Neural progenitor cell (in vitro differentiated cells): ENCODE data around the gene F2RL3. TPM values are rescaled to one million over a fixed set of nuclear protein-coding genes. Genes with fewer than 3 reads are reported as not detected.

ENCODE experiments used
- DNase-seq: peaks from one replicate; pipeline ENCODE4 v3.0.0-alpha.2; 2016; ENCODE audit warnings: low spot score
- H2AFZ ChIP-seq: fragments of 200-600 bp; sonication (generic); replicated peaks from 2 replicates; pipeline ENCODE4 v1.6.1; 2016; ENCODE audit warnings: antibody characterized with exemption
- H3F3A ChIP-seq: fragments of 200-600 bp; sonication (generic); 2 replicates; pipeline ENCODE4 v1.6.1; 2016; ENCODE audit warnings: antibody characterized with exemption, low read depth
- H3K27ac ChIP-seq: fragments of 200-600 bp; sonication (generic); 2 replicates; pipeline ENCODE4 v1.5.1; 2016; ENCODE audit warnings: mild to moderate bottlenecking
- H3K27me3 ChIP-seq: fragments of 200-600 bp; sonication (generic); 2 replicates; pipeline ENCODE4 v1.6.1; 2016; ENCODE audit warnings: mild to moderate bottlenecking, moderate library complexity
- H3K36me3 ChIP-seq: fragments of 200-600 bp; sonication (generic); 2 replicates; pipeline ENCODE4 v1.5.1; 2016
- H3K4me1 ChIP-seq: fragments of 200-600 bp; sonication (generic); 2 replicates; pipeline ENCODE4 v1.6.1; 2016; ENCODE audit warnings: mixed run types
- H3K4me2 ChIP-seq: fragments of 200-600 bp; sonication (generic); 2 replicates; pipeline ENCODE4 v1.6.1; 2016
- H3K4me3 ChIP-seq: fragments of 200-600 bp; sonication (generic); 2 replicates; pipeline ENCODE4 v1.5.1; 2016
- H3K79me2 ChIP-seq: fragments of 200-600 bp; sonication (generic); 2 replicates; pipeline ENCODE4 v1.6.1; 2016; ENCODE audit warnings: low read depth
- H3K9ac ChIP-seq: fragments of 200-600 bp; sonication (generic); 2 replicates; pipeline ENCODE4 v1.6.1; 2016
- H3K9me3 ChIP-seq: fragments of 200-600 bp; sonication (generic); 2 replicates; pipeline ENCODE4 v1.5.1; 2016; ENCODE audit warnings: low read depth
- H4K20me1 ChIP-seq: fragments of 200-600 bp; sonication (generic); 2 replicates; pipeline ENCODE4 v1.6.1; 2016; ENCODE audit warnings: low read depth
- H3K27ac Mint-ChIP-seq: 3 replicates; pipeline ENCODE4 v1.8.0; 2021; ENCODE audit warnings: mixed read lengths
- H3K27me3 Mint-ChIP-seq: 2 replicates; pipeline ENCODE4 v1.8.0; 2022; ENCODE audit warnings: low read depth, mild to moderate bottlenecking, inconsistent platforms, moderate library complexity, mixed read lengths; ENCODE audit not compliant: insufficient read depth
- H3K36me3 Mint-ChIP-seq: 3 replicates; pipeline ENCODE4 v1.8.0; 2021; ENCODE audit warnings: mixed read lengths
- H3K4me1 Mint-ChIP-seq: 3 replicates; pipeline ENCODE4 v1.8.0; 2021; ENCODE audit warnings: mixed read lengths
- H3K4me3 Mint-ChIP-seq: 3 replicates; pipeline ENCODE4 v1.8.0; 2021; ENCODE audit warnings: mild to moderate bottlenecking, moderate library complexity, mixed read lengths
- H3K9me3 Mint-ChIP-seq: 3 replicates; pipeline ENCODE4 v1.8.0; 2020; ENCODE audit warnings: mixed read lengths
- CTCF ChIP-seq: fragments of 200-600 bp; sonication (generic); IDR thresholded peaks from 2 replicates; pipeline ENCODE4 v1.5.1; 2017; ENCODE audit warnings: antibody characterized with exemption, mild to moderate bottlenecking
- EZH2 ChIP-seq: fragments of 200-600 bp; sonication (generic); IDR thresholded peaks from 2 replicates; pipeline ENCODE4 v1.6.1; 2017; ENCODE audit warnings: antibody characterized with exemption, mild to moderate bottlenecking, moderate library complexity
- EZH2phosphoT487 ChIP-seq: fragments of 200-600 bp; sonication (generic); IDR thresholded peaks from 2 replicates; pipeline ENCODE4 v1.6.1; 2017; ENCODE audit warnings: antibody characterized with exemption
- total RNA-seq: library from RNA; depleted of rRNA; stranded (reverse); fragments of >200 nt; gene quantifications from 2 replicates; pipeline ENCODE4 v1.2.3, GENCODE V29; 2015; ENCODE audit warnings: low replicate concordance

The F2RL3 gene
- total RNA-seq, 1 donor from 2014 or later = not detected

- H3K27ac Mint-ChIP-seq = no peak overlapping the region
- Histone ChIP-seq H3K4me2 (no peak overlapping the region), H3F3A (peaks cover 6% of the 10 kb centered on the region), H3K4me1 (no peaks in the 10 kb centered on the region), H3K9me3 (no peaks in the 10 kb centered on the region), H3K4me3 (no peak overlapping the region), H2AFZ (no peak overlapping the region), H3K27ac (no peak overlapping the region), H3K9ac (no peak overlapping the region), H3K27me3 (no peaks in the 10 kb centered on the region), H3K36me3 (no peaks in the 10 kb centered on the region), H3K79me2 (peaks cover 9% of the 10 kb centered on the region), H4K20me1 (peaks cover 7% of the 10 kb centered on the region)
- peaks cover 2% of the 10 kb centered on the region for H3K27me3 Mint-ChIP-seq
- H3K9me3 Mint-ChIP-seq = peaks cover 9% of the 10 kb centered on the region
- H3K36me3 Mint-ChIP-seq = peaks cover 27% of the 10 kb centered on the region
- TF ChIP-seq EZH2phosphoT487 (no peak), CTCF (no peak), EZH2 (no peak)
- H3K4me1 Mint-ChIP-seq = no peaks in the 10 kb centered on the region
- DNase-seq = no peak
- no peak overlapping the region for H3K4me3 Mint-ChIP-seq
Measured at GRCh38 chr19:16876904-16877361, 11.9 kb upstream of the F2RL3 start.

GRCh38 chr19:16877581-16877980, 11.2 kb upstream of the F2RL3 start:
- H3K4me3 ChIP-seq = no peak overlapping the region
- Mint-ChIP-seq H3K4me1 (no peaks in the 10 kb centered on the region), H3K9me3 (peaks cover 16% of the 10 kb centered on the region), H3K27me3 (peaks cover 2% of the 10 kb centered on the region), H3K4me3 (no peak overlapping the region), H3K27ac (no peak overlapping the region), H3K36me3 (peaks cover 29% of the 10 kb centered on the region)
- peaks cover 9% of the 10 kb centered on the region for H3K79me2 ChIP-seq
- no peaks in the 10 kb centered on the region for H3K4me1 ChIP-seq
- H3K27ac ChIP-seq = no peak overlapping the region
- H3K9ac ChIP-seq = no peak overlapping the region
- H3K36me3 ChIP-seq = no peaks in the 10 kb centered on the region
- no peaks in the 10 kb centered on the region for H3K9me3 ChIP-seq
- TF ChIP-seq EZH2 (no peak), CTCF (no peak), EZH2phosphoT487 (no peak)
- H4K20me1 ChIP-seq = peaks cover 7% of the 10 kb centered on the region
- DNase-seq = no peak
- H3K4me2 ChIP-seq = no peak overlapping the region
- H3K27me3 ChIP-seq = no peaks in the 10 kb centered on the region
- peaks cover 6% of the 10 kb centered on the region for H3F3A ChIP-seq
- H2AFZ ChIP-seq = no peak overlapping the region

GRCh38 chr19:16878181-16878965, 10.4 kb upstream of the F2RL3 start:
- Histone ChIP-seq H3K36me3 (no peaks in the 10 kb centered on the region), H3K4me3 (no peak overlapping the region), H3F3A (peaks cover 6% of the 10 kb centered on the region), H3K4me2 (no peak overlapping the region), H3K9me3 (no peaks in the 10 kb centered on the region), H3K9ac (no peak overlapping the region), H2AFZ (no peak overlapping the region), H4K20me1 (peaks cover 7% of the 10 kb centered on the region), H3K4me1 (no peaks in the 10 kb centered on the region), H3K27ac (no peak overlapping the region), H3K79me2 (peaks cover 9% of the 10 kb centered on the region), H3K27me3 (no peaks in the 10 kb centered on the region)
- TF ChIP-seq CTCF = no peak
- no peak for TF ChIP-seq EZH2phosphoT487
- no peak for TF ChIP-seq EZH2
- no peak for DNase-seq
- Mint-ChIP-seq H3K4me3 (no peak overlapping the region), H3K9me3 (peaks cover 21% of the 10 kb centered on the region), H3K27ac (no peak overlapping the region), H3K27me3 (peaks cover 2% of the 10 kb centered on the region), H3K36me3 (peaks cover 29% of the 10 kb centered on the region), H3K4me1 (no peaks in the 10 kb centered on the region)
